ENCODE results near the gene OASL.

The OASL gene

DNA sequence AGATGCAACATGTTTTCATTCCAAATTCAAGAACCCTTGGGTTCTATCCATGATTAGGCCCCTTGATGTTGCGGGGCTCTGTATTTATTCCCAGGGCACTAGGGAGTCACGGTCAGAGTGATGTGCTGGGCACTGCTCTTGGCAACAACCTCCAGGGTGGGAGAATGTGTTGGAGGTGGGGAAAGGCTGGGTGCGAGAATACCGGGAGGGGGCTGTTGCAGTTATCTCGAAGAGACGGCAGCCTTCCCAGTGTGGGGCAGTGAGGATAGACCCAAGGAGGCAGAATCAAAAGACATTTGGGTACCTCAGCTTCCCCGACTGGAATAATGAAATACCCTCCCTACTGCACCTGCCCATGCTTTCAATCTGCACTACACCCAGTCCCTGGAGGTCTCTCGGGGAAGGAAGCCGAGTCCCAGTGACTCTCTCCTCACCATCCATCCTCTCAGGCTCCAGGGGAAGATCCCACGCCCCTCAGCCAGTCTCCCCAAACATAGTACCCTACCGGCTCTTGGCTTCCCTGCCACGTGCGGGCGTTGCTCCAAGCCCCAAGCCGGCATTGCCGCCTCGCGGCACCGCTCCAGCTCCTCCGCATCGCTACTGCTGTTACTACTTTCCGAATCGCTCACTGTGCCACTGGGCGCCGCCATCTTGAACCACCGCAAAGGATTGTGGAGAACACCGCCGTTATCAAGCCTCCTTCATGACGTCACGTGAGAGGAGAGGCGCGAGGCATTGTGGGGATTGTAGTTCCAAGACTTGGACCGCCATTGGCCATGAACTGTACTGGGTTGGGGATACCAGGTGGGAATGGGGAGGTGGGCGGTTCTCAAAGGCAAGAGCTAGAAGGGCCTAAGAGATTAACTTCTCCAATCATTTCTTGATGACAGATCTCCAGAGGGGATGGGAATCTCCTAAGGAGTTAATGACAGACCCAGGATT, 22.9 kb downstream of the OASL start, which contains the start of gene C12orf43:
Gene C12orf43, minus strand, starts transcription at position 663 of the 942 bp plus-strand sequence. Its CDS starts 13 bp downstream, at position 650.
- peak; percentile 88 to 89 for DNase-seq (ENCODE audit: low read depth in 2 of 2)

DNA sequence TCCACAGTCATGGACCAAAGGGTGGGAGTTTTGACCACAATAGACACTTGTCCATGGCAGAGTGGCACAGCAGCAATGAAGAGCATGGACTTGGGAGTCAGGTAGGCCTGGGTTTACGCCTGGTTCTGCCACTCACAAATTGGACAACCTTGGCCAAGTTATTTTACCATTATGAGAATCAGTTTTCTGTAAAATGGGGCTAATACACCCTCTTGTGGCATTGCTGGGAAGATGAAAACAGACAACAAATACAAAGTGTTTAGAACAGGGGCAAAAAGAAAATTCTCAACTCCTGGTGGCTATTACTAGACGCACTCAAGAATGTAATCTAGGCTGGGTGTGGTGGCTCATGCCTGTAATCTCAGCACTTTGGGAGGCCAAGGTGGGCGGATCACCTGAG, 25.3 kb downstream of the OASL start:
- no peak for DNase-seq (ENCODE audit: low read depth in 2 of 2)

GRCh38 chr12:121011820-121012219, 27.2 kb downstream of the OASL start:
- no peak for DNase-seq (ENCODE audit: low read depth in 2 of 2)

DNA sequence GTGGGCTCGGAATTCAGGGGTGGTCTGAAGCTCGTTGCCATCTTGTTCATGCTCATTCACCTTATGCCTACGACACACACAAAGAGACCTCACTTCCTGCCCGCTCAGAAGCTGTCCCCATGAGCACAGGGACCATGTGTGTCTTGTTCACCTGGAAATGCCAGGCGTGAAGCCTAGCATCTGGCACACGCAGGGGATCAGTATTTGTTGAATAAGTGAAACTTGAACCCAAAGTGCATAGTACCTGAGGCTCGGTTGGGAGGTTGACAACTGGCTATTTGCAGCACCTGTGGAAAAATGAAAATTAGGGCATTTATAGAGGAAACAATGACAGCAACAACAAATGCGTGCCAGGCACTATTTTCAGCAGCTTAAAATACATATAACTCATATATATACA, 28.2 kb downstream of the OASL start:
- no peak for DNase-seq (ENCODE audit: low read depth in 2 of 2)

- DNase-seq (ENCODE audit: low read depth in 2 of 2): no peak
Measured at GRCh38 chr12:121009741-121010140, 29.3 kb downstream of the OASL start.

- no peak for DNase-seq (ENCODE audit: low read depth in 2 of 2)
Measured at GRCh38 chr12:121008347-121009098, 30.5 kb downstream of the OASL start.

DNA sequence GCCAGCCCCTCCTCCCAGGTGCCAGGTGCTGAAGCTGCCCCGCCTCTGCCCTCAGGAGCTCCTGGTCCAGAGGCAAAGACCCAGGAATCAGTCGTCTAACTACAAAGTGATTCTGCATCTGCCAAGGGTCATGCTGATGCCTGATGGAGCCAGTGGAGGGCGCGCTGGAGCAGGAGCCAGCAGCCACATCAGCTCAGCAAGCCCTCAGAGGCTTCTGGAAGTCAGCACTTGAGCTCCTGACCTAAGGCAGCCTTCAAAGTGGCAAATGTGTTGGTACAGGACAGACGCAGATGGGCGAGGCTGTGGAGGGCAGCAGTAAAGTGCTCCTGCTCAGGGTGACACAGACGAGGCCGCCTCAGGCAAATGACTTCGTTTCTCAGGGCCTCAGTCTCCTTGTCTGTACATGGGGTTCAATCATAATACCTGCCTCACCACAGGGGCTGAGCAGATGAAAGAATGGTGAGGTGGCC, 33.7 kb downstream of the OASL start:
- DNase-seq (ENCODE audit: low read depth in 2 of 2): peak; percentile 35 to 58

DNA sequence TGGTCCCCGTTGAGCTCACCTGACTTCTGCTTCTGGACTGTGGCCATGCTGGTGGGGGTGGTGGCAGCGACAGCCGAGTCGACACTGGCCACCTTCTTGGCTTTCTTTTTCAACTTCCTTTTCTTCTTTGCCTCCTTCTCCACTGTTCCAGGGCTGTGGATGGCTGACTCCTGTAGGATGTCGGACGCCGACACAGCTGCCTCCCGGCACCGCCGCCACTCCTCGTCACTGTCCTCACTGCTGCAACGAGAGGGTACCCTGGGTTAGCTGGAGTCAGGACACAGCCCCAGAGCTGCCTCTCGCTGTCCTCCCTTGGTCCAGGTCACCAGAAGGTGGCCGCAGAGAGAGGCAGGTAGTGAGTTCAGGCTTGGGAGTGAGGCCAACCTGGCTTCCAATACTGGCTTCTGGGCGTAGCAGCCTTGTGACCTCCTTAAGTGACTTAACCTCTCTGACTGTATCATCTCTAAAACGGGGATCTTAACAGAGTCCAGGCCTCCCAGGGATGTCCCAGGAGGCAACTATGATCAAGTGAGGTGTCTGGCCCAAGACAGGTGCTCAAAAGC, 34.7 kb downstream of the OASL start:
- no peak for DNase-seq (ENCODE audit: low read depth in 2 of 2)

- DNase-seq (ENCODE audit: low read depth in 2 of 2): no peak
Measured at GRCh38 chr12:121003650-121004049, 35.4 kb downstream of the OASL start.

DNA sequence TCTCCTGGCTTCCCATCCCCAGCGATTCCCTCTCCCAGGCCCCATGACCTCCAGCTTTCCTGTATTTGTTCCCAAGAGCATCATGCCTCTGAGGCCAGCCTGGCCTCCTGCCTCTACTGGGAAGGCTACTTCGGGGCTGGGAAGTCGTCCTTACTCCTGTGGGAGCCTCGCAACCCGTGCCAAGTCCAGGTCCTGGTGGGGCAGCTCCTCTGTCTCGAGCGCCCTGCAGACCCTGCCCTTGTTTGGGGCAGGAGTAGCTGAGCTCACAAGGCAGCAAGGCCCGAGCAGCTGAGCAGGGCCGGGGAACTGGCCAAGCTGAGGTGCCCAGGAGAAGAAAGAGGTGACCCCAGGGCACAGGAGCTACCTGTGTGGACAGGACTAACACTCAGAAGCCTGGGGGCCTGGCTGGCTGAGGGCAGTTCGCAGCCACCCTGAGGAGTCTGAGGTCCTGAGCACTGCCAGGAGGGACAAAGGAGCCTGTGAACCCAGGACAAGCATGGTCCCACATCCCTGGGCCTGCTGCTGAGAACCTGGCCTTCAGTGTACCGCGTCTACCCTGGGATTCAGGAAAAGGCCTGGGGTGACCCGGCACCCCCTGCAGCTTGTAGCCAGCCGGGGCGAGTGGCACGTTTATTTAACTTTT, 37.1 kb downstream of the OASL start:
- no peak for DNase-seq (ENCODE audit: low read depth in 2 of 2)

GRCh38 chr12:121001060-121001459, 38.0 kb downstream of the OASL start:
- DNase-seq (ENCODE audit: low read depth in 2 of 2): no peak

DNA sequence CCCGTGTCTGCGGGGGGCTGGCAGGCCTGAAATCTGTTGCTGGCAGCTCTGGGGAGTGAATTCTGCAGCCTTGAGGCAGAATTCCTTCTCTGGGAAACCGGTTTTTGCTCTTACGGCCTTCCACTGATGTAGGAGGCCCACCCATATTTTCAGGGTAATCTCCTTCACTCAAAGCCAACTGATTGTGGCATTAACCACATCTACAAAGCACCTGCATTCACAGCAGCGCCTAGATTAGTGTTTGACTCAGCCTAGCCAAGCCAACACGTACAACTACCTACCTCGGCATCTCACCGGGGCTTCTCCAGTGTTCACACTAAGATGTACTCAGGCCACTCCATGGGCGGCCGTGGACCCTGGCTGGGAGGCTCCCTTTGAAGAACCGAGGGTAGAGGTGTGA, 38.5 kb downstream of the OASL start:
- no peak for DNase-seq (ENCODE audit: low read depth in 2 of 2)

- no peak for DNase-seq (ENCODE audit: low read depth in 2 of 2)
Measured at GRCh38 chr12:120999191-121000120, 39.6 kb downstream of the OASL start.

- DNase-seq (ENCODE audit: low read depth in 2 of 2): no peak
Measured at GRCh38 chr12:120998435-120998834, 40.6 kb downstream of the OASL start.

- no peak for DNase-seq (ENCODE audit: low read depth in 2 of 2)
Measured at GRCh38 chr12:120997448-120997847, 41.6 kb downstream of the OASL start.

- DNase-seq (ENCODE audit: low read depth in 2 of 2): no peak
Measured at GRCh38 chr12:120996133-120996746, 42.8 kb downstream of the OASL start.

- DNase-seq (ENCODE audit: low read depth in 2 of 2): no peak
Measured at GRCh38 chr12:120994589-120995337, 44.3 kb downstream of the OASL start.

GRCh38 chr12:120994059-120994458, 45.0 kb downstream of the OASL start:
- DNase-seq (ENCODE audit: low read depth in 2 of 2): no peak

- no peak for DNase-seq (ENCODE audit: low read depth in 2 of 2)
Measured at GRCh38 chr12:120993496-120993895, 45.5 kb downstream of the OASL start.

Measured in stimulated activated CD4-positive, alpha-beta T cell treated with anti-CD3 and anti-CD28 coated beads, Interleukin-4, amount 100 ng/mL, for 48 hours (primary cell).